Stimulated activated CD4-positive, alpha-beta T cell treated with anti-CD3 and anti-CD28 coated beads, Interleukin-12 subunit alpha, Interleukin-12 subunit beta, amount 100 ng/mL, for 48 hours (primary cell): ENCODE results near the gene PEAK1.
"Not testable (repeated sequence)": the region's sequence is repeated elsewhere in the genome, so short reads cannot be mapped to it uniquely, and the experiment has no call there.

Source experiments
- DNase-seq, 3 donors: peaks; one replicate each; pipeline ENCODE4 v3.0.0-alpha.2; 2020; ENCODE audit warnings: low read depth in 2 of 3, low spot score in 1 of 3

The PEAK1 gene

GRCh38 chr15:77311618-77312398 lies 108.1 kb downstream of the PEAK1 start:
- DNase-seq = no peak

- DNase-seq = no peak
Observed at GRCh38 chr15:77311020-77311419, 108.9 kb downstream of the PEAK1 start.

GRCh38 chr15:77309392-77309791 lies 110.5 kb downstream of the PEAK1 start:
- no peak for DNase-seq

GRCh38 chr15:77305953-77306352 lies 114.0 kb downstream of the PEAK1 start:
- no peak for DNase-seq

GRCh38 chr15:77296773-77297337 lies 123.0 kb downstream of the PEAK1 start:
- no peak for DNase-seq

- no peak for DNase-seq
Observed at GRCh38 chr15:77295446-77295845, 124.5 kb downstream of the PEAK1 start.

GRCh38 chr15:77292969-77293558 lies 126.8 kb downstream of the PEAK1 start:
- no peak for DNase-seq

GRCh38 chr15:77291107-77291506 lies 128.8 kb downstream of the PEAK1 start:
- DNase-seq = no peak

GRCh38 chr15:77287385-77287784 lies 132.5 kb downstream of the PEAK1 start:
- DNase-seq = no peak

- DNase-seq = no peak
Observed at GRCh38 chr15:77285057-77285997, 134.6 kb downstream of the PEAK1 start.

GRCh38 chr15:77282333-77282732 lies 137.6 kb downstream of the PEAK1 start:
- DNase-seq = no peak

- DNase-seq = no peak
Observed at GRCh38 chr15:77276943-77277342, 143.0 kb downstream of the PEAK1 start.

- no peak for DNase-seq
Observed at GRCh38 chr15:77276096-77276495, 143.8 kb downstream of the PEAK1 start.

GRCh38 chr15:77273136-77273535 lies 146.8 kb downstream of the PEAK1 start:
- not testable (repeated sequence) for DNase-seq

- DNase-seq = no peak
Observed at GRCh38 chr15:77266708-77267386, 153.1 kb downstream of the PEAK1 start.

GRCh38 chr15:77255385-77255784 lies 164.5 kb downstream of the PEAK1 start:
- DNase-seq = no peak

GRCh38 chr15:77251662-77252061 lies 168.2 kb downstream of the PEAK1 start:
- peak in 2 of 3 donors; percentile 2 to 3 for DNase-seq

- no peak for DNase-seq
Observed at GRCh38 chr15:77247116-77247515, 172.8 kb downstream of the PEAK1 start.

GRCh38 chr15:77243716-77244401 lies 176.0 kb downstream of the PEAK1 start:
- no peak for DNase-seq

GRCh38 chr15:77243135-77243534 lies 176.8 kb downstream of the PEAK1 start:
- DNase-seq = no peak
